GM10266 (cell line): Measurements from ENCODE around the gene CNKSR1.
"Not testable (repeated sequence)": the region's sequence is repeated elsewhere in the genome, so short reads cannot be mapped to it uniquely, and the experiment has no call there.

Experiments used
- DNase-seq: peaks from one replicate; pipeline ENCODE4 v3.0.0; 2012; ENCODE audit errors: extremely low spot score
- CTCF ChIP-seq: IDR thresholded peaks from 2 replicates; pipeline ENCODE4 v1.5.1; 2012; ENCODE audit warnings: mild to moderate bottlenecking, low read depth; ENCODE audit not compliant: control insufficient read depth, insufficient read depth; ENCODE audit errors: missing control alignments

CNKSR1 gene

GRCh38 chr1:26220199-26220912 lies 43.1 kb downstream of the CNKSR1 start:
- no peak for TF ChIP-seq CTCF
- DNase-seq: no peak

DNA sequence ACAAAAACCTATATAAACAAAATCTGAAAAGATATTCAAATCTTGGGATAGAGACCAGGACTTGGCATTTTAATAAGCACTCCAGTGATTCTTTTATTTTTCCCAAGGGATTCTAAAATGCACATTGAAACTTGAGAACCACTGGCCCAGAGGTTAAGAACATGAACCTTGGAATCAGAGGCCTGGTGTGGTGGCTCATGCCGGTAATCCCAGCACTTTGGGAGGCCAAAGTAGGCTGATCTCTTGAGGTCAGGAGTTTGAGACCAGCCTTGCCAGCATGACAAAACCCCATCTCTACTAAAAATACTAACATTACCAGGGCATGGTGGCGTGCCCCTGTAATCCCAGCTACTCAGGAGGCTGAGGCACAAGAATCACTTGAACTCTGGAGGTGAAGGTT lies 43.8 kb downstream of the CNKSR1 start:
- TF ChIP-seq CTCF: no peak
- DNase-seq: no peak

DNA sequence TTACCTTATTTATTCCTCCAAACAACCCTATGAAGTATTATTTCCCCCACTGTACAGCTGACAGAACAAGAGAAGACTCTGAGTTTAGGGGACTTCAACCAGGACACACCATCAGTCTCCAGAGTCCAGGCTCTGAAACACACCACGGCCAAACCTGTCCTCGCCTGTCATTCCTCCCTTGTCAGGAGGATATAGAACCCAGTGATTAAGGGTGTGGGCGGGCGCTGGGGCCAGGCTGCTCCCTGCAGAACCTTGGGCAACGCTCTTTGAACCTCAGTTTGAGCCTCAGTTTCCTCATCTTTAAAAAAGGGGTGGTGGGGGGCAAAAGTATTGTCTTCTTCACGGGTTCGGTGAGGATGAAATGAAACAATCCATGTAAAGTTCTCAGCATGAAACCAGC lies 47.3 kb downstream of the CNKSR1 start:
- no peak for DNase-seq
- TF ChIP-seq CTCF: no peak

- DNase-seq: peak; percentile 32
- no peak for TF ChIP-seq CTCF
These were observed 47.9 kb downstream of the CNKSR1 start for GRCh38 chr1:26225033-26225831.

GRCh38 chr1:26230682-26231081 lies 53.4 kb downstream of the CNKSR1 start:
- DNase-seq: not testable (repeated sequence)

DNA sequence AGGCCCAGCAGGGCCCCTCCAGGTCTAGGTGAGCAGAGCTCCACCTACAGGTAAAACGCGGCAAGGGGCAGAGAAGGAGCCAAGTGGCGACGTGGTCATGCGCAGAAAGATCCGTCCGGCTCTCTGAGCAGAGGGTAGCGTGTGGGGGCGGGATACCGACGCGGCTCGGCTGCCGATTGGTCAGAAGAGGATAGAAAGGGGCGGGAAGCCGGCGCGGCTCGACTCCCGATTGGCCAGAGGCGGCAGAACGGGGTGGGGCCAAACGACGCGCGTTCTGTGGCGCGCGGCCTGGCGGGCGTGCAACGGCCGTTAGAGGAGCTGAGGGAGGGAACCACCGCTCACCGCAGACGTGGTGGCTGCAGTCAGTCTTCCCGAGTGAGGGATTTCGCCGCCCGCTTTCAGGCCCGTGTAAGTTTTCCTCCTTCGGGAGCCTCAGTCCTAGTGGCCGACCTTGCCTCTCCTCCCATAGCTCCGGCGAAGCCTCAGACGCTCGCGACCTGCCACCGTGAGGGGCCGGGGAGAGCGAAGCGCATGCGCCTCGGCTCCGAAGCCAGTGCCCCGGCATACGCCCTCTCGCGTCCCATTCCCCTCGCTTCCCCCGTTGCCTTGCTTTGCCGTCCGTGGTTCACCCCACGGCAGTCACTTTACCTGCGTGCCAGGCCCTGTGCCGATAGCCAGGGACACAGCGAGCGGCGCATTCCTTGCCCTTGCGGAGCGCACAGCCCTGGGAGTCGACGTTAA lies 56.8 kb downstream of the CNKSR1 start, which contains the start of gene CEP85:
TSS of gene CEP85 (plus strand) at position 298 of the 741 bp plus-strand sequence. CDS start 5,584 bp downstream, outside the sequence.
- peak; percentile 99 for DNase-seq
- TF ChIP-seq CTCF: peak; percentile 97

- peak; percentile 28 for TF ChIP-seq CTCF
- peak; percentile 26 for DNase-seq
These were observed 57.5 kb downstream of the CNKSR1 start for GRCh38 chr1:26234644-26235370.
